Inflammatory macrophage treated with lipopolysaccharide for 1 hour (primary cell): ENCODE data around the gene DMXL1.
"Not testable (repeated sequence)": the region's sequence is repeated elsewhere in the genome, so short reads cannot be mapped to it uniquely, and the experiment has no call there.

Experiments
- DNase-seq, 2 donors: peaks; one replicate each; pipeline ENCODE4 v3.0.0-alpha.2; 2020 to 2022

DMXL1 gene

DNA sequence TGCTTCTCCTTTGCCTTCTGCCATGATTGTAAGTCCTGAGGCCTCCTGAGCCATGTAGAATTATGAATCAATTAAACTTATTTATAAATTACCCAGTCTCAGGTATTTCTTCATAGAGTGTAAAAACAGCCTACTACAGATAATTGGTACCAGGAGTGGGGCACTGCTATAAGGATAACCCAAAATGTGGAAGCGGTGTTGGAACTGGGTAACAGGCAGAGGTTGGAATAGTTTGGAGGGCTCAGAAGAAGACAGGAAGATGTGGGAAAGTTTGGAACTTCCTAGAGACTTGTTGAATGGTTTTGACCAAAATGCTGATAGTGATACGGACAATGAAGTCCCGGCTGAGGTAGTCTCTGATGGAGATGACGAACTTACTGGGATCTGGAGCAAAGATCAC is 64.9 kb downstream of the DMXL1 start:
- not testable (repeated sequence) for DNase-seq

- no peak for DNase-seq
Observed at GRCh38 chr5:119136666-119137318, 65.9 kb downstream of the DMXL1 start.

DNA sequence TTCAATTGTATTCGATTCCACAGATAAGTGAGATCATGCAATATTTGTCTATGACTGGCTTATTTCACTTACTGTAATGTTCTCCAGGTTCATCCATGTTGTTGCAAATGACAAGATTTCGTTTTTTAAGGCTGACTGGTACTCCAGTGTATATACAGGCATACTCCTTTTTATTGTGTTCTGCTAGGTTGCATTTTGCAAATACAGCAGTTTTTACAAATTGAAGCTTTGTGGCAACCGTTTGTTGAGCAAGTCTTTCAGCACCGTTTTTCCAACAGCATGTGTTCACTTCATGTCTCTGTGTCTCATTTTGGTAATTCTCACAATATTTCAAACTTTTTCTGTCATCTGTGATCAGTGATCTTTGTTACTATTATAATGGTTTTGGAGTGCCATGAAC is 82.7 kb downstream of the DMXL1 start:
- no peak for DNase-seq

DNA sequence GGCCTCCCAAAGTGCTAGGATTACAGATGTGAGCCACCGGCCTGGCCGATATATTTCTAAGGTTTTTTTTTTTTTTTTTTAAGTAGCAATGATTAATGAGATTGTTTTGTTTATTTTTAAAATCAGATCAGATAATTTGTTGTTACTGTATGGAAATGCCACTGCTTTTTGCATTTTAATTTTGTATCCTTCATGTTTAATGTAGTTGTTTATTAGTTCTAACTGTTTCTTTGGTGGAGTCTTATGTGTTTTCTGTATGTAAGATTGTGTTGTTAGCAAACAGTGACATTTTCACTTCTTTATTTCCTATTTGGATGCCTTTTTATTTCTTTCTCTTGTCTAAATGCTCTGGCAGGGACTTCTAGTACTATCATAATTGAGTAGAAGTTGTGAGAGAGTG is 87.3 kb downstream of the DMXL1 start:
- DNase-seq = no peak

DNA sequence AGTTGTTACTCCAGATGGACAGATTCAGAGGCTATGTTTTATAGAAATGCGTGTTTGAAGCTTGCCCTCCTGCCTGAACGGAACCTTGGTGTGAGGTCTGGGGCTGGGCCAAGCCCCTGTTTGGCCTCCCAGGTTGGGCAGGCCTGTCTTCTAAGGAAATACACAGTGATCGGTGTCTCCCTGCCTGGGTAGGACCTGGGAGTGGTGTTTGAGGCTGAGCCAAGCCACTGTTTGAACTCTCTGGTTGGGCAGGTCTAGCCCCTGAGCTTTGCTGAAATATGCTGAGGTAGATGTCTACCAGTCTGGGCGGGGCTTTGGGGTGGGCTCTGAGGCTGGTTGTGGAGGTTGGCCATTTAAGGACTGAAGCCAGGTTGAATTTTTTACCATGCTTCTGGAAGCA is 90.5 kb downstream of the DMXL1 start:
- DNase-seq = no peak

GRCh38 chr5:119166026-119166425 is 95.1 kb downstream of the DMXL1 start:
- no peak for DNase-seq

DNA sequence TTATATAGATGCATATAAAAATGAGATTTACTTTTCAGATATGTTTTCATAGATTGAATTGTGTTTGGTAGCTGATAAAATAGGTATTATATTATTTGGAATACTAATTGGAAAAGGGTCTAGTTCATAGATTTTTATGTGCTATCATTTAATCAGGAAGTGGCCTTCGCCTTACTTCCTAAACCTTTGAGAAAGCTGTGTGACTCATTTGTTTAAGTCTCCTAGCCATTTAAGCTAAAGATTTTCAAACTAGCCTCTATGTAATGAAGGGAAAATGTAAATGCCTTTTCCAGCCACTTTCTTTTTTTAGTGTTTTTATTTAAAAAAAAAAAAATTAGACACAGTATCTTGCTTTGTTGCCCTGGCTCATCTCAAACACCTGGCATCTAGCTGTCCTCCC is 97.5 kb downstream of the DMXL1 start:
- DNase-seq = peak; percentile 6 to 14

DNA sequence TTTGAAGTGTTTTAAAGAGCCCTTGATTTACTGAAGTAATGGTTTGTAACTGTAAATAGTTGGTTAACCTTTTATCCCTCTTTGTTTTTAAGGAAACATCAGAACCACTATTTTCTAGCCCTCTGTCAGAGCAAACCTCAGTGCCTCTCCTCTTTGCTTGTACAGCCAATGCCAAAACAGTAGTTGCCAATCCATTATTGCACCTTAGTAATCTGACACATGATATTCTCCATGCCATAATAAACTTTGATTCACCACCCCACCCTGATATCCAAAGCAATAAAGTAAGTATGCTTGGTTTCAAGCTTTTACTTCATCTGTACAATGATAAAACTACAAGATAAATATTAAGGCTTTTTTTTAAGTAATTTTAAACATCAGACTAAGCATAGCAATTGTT is 100.8 kb downstream of the DMXL1 start:
- no peak for DNase-seq

GRCh38 chr5:119174578-119175163 is 103.8 kb downstream of the DMXL1 start:
- DNase-seq = no peak

GRCh38 chr5:119176785-119177184 is 105.9 kb downstream of the DMXL1 start:
- DNase-seq = no peak

- no peak for DNase-seq
Observed at GRCh38 chr5:119177226-119177625, 106.3 kb downstream of the DMXL1 start.

DNA sequence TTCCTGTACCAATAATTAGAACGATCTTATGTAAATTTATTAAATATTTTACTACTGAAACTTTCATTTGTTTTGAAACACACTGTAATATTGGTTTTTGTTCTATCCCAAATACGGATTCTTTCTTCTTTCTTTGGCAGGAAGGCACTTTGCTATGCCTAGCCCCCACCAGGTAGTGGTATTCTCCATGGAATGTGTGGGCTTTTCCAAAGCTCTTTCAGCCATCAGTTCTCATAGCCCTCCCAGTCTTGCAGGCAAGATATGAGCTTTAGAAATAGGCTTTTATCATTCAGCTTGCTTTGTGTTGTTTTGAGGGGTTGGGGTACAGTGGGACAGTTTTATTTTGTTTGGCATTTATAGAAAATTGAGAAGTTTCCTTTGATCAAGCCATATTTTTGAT is 107.5 kb downstream of the DMXL1 start:
- no peak for DNase-seq

DNA sequence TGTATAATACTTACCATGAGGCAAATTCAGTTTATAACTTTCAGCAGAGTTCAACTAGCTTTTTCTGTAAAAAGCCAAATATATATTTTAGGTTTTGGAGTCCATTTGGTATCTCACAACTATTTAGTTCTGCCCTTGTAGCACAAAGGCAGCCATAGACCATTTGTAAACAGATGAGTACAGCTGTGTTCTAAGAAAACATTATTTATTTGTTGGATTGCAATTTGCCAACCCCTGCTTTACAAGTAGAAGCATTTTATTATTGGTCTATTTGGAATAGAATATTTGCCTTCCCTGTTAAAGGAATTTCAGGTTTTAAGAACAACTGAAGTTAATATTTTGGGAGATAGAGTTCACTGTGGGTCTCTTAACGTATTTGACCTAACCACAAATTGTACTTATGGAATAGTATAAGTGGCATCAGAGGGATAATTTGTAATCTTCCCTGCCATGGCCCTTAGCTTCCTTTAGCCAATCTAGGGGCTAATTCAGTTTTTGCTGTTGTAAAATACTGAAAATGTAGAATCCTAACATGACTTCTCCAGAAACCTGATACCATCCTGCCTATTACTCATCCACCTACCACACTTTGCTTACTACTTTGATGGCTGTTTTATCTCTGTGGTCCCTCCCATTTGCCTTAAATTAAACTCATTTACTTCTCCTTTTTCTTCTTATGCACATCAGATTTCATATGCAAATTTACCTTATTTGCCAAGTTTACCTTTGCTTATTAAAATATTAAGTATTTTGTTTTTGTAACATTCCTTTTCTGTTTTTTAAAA is 109.2 kb downstream of the DMXL1 start:
- no peak for DNase-seq

DNA sequence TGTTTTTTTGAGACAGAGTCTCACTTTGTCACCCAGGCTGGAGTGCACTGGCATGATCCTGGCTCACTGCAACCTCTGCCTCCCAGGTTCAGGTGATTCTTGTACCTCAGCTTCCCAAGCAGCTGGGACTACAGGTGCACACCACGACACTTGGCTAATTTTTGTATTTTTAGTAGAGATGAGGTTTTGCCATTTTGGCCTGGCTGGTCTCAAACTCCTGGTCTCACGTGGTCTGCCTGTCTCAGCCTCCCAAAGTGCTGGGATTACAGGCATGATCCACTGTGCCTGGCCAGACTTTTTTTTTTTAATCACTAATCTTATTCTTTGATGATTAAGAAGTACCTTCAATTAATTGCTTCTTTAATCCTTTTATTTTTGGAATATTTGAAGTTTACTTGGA is 114.6 kb downstream of the DMXL1 start:
- DNase-seq = not testable (repeated sequence)

- no peak for DNase-seq
Observed at GRCh38 chr5:119187776-119188529, 117.1 kb downstream of the DMXL1 start.

DNA sequence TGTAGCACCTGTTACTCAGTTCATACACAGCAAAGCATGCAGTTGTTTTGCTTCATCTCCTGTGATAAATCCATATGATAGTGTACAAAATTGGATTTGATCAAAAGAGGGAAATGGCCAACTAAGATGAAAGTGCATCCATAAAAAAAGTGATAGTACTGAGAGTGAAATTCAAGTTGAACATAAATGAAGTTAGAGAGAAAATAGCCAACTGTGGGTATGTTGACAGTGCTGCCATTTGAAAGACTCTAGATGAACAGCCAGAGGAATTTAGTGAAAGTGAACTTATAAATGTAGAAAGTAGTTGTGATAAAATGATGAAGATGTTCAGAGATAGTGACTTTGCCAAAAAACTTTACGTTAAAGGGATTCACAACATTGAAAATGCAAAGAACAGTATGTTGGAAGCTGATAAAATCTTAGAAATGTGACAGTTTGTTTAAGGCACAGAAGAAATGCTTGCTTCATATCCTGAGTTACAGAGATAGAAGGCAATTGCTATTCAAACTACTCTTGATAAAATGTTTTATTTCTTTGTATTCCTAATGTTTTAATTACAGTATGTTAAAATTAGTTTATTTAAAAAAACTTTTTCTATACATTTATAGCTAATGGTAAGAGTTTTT is 119.7 kb downstream of the DMXL1 start:
- no peak for DNase-seq

- no peak for DNase-seq
Observed at GRCh38 chr5:119191944-119192343, 121.1 kb downstream of the DMXL1 start.

- DNase-seq = peak; percentile 21 to 23
Observed at GRCh38 chr5:119200795-119201194, 129.9 kb downstream of the DMXL1 start.

- no peak for DNase-seq
Observed at GRCh38 chr5:119207105-119207504, 136.2 kb downstream of the DMXL1 start.

GRCh38 chr5:119212026-119212425 is 141.1 kb downstream of the DMXL1 start:
- DNase-seq = no peak

GRCh38 chr5:119212676-119213075 is 141.8 kb downstream of the DMXL1 start:
- no peak for DNase-seq

DNA sequence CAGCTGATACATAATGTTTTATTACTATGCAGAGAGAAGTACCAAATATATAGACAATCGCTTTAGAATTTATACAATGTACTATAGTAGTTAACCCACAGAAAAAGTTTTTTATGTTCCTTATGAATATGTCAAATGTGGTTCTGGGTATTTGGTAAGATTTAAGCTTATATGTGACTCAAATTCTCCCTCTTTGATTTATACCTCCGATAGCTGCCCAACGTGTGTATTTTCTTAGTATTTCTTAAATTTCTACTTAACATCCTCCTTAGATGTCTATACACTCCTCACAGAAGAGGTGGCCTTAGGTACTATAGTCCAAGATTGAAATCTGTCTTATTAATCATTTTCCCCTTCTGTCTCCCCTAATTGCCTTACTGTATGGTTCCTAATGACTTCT is 146.3 kb downstream of the DMXL1 start:
- DNase-seq = no peak
